ENCODE measurements around the gene ANKS1A. TPM values are rescaled to one million over a fixed set of nuclear protein-coding genes. Genes with fewer than 3 reads are reported as not detected.

Gene ANKS1A
- total and polyA plus RNA-seq, 2 experiments from 2014 or later = 12.1 to 31.9 TPM

GRCh38 chr6:35018746-35019145, 129.7 kb downstream of the ANKS1A start:
- H2AFZ ChIP-seq = no peak overlapping the region
- no peaks in the 10 kb centered on the region for H3K79me2 ChIP-seq (replicated peaks; ENCODE audit: insufficient read depth)
- no peaks in the 10 kb centered on the region for H3K9me2 ChIP-seq (ENCODE audit: insufficient read depth)
- ATAC-seq (no peak), DNase-seq (ENCODE audit: low spot score) (no peak)
- H3K4me2 ChIP-seq = no peak overlapping the region
- H3K4me3 ChIP-seq = no peak overlapping the region
- H3K27me3 Mint-ChIP-seq (ENCODE audit: insufficient read depth, low read depth, poor library complexity) = peaks cover 3% of the 10 kb centered on the region
- H3K36me3 Mint-ChIP-seq (ENCODE audit: low read depth) = peaks cover 14% of the 10 kb centered on the region; the same call in 2 of the 3 replicates
- no peak overlapping the region for H3K4me3 Mint-ChIP-seq
- TF ChIP-seq JUNB (IDR thresholded peaks at IDR 0.05; ENCODE audit: unreplicated experiment) (no peak), ZNF462 (CRISPR knock-in tag; IDR thresholded peaks at IDR 0.05) (no peak), NANOG (IDR thresholded peaks at IDR 0.05; ENCODE audit: borderline replicate concordance) (no peak), CREB1 (CRISPR knock-in tag; IDR thresholded peaks at IDR 0.05; ENCODE audit: low read depth) (no peak), ETS1 (IDR thresholded peaks at IDR 0.05) (no peak), CTCF (conservative IDR thresholded peaks at IDR 0.05; ENCODE audit: low read depth in 2 of 2) (no peak), STAT1 (IDR thresholded peaks at IDR 0.05; ENCODE audit: unreplicated experiment) (no peak), ZNF331 (CRISPR knock-in tag; IDR thresholded peaks at IDR 0.05; ENCODE audit: low read depth) (no peak)
- H3K27ac ChIP-seq (ENCODE audit: low read depth) = no peak overlapping the region
- 0 out of 2 replicates have a peak, but pooled peaks cover 3% of the 10 kb centered on the region for H3F3A ChIP-seq (replicated peaks; ENCODE audit: low read depth)
- no peaks in the 10 kb centered on the region; the same call in 1 of the 2 replicates for H4K20me1 ChIP-seq (replicated peaks; ENCODE audit: insufficient read depth)
- H3K36me3 ChIP-seq (ENCODE audit: insufficient read depth) = peaks cover 7% of the 10 kb centered on the region; the same call in 1 of the 2 replicates
- peaks cover 35% of the 10 kb centered on the region for H3K4me1 ChIP-seq (ENCODE audit: insufficient read depth)
- no peaks in the 10 kb centered on the region for H3K9me3 Mint-ChIP-seq
- no peaks in the 10 kb centered on the region for H3K27me3 ChIP-seq (ENCODE audit: insufficient read depth)
- H3K27ac Mint-ChIP-seq = peak overlapping the region; percentile 4; the same call in 1 of the 2 replicates
- peaks cover 58% of the 10 kb centered on the region for H3K4me1 Mint-ChIP-seq

Measured in GM23338 (cell line).